ELF-1 (cell line): ENCODE results near the gene PTOV1.

Source experiments
- DNase-seq: peaks from one replicate; pipeline ENCODE4 v3.0.0-alpha.2; 2016; ENCODE audit warnings: low read depth, low spot score

Gene PTOV1

DNA sequence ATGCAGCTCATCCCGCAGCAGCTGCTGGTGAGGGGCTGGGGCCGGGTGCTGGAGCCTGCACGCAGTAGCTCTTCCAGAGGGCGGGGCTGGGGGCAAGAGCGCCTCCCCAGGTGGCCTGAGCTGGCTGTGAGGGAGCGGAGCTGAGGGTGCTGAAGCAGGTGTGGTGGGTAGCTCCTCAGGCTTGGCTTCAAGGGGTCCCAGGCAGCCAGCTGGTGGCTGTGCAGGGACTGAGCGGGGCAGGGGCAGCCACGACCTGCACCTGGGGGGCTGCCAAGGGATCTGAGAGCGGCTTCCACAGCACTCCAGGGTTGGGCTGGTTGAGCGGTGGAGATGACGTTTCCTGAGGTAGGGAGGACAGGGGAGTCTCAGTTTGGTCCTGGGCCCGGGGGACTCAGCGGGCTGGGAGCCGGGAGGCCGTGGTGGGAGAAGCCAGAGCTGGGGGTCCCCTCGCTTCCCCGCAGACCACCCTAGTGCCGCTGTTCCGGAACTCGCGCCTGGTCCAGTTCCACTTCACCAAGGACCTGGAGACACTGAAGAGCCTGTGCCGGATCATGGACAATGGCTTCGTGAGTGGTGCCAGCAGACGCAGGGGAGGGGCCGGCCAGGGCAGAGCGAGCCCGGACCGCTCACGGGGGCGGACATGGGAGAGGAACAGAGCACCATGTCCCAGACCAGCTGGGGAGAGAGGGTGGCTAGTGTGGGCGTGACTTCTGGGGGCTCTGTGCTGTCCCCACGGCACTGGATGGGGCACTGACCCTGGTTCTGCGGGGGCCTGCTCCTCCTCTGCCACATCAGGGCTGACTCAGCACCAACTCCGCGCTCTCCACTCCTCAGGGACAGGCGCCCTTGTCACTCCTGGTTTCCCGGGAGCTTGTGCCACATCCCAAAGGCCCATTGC, 7.4 kb downstream of the PTOV1 start:
- no peak for DNase-seq

DNA sequence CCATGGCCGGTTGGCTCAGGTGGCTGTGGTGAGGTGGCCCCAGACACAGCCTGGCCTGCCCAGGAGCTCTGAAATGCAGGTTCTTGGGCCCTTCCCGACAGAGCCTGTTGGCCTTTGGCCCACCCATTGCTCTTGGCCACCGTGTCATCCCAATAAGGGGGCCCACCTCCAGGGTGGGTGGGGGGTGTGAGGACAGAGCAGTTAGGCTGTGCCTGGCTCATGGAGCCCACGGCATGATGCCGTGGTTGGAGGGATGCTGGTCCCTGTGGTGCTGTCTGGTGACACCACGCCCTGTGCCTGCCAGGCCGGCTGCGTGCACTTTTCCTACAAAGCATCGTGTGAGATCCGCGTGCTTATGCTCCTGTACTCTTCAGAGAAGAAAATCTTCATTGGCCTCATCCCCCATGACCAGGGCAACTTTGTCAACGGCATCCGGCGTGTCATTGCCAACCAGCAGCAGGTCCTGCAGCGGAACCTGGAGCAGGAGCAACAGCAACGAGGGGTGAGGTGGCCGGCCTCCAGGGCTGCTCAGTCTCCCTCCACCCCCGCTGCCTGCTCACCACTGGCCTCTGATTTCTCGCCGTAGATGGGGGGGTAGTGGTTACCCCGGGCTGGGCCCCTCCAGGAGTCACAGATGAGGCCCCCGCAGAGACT, 8.8 kb downstream of the PTOV1 start:
- DNase-seq, result no peak

DNA sequence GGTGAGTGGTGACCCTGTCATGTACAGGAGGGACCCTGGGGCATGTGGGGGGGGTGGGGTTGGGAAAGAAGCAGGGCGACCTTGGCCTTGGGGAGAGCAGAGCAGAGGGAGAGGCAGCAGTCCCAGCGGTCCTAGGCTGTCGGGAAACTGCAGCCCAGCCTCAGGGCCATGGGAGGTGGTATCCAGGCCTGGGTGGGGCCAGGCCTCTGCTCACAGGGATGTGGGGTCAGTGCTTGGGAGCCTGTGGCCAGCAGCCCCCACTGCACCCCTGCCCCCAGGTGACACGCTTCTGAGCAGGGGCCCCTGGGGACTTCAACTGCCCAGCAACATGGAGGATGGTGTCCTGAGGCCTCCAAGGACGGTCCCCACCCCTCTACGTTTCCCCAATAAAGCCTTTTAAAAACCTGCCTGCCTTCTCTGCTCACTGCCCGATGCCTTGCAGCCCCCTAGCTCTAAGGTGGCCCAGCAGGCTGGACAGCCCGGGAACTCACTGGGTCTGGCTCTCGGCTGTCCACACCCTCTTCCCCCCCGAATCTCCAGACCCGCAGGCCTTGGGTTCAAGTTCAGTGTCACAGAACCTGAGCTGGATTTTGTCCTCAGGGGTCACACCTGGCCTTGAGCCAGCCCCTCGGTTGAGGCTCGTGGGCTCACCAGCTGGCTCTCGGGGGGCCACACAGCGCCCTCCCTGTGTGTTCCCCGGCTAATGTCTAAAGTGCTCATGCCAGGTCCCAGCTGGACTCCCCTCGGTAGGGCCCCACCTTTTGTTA, 9.6 kb downstream of the PTOV1 start:
- no peak for DNase-seq

DNA sequence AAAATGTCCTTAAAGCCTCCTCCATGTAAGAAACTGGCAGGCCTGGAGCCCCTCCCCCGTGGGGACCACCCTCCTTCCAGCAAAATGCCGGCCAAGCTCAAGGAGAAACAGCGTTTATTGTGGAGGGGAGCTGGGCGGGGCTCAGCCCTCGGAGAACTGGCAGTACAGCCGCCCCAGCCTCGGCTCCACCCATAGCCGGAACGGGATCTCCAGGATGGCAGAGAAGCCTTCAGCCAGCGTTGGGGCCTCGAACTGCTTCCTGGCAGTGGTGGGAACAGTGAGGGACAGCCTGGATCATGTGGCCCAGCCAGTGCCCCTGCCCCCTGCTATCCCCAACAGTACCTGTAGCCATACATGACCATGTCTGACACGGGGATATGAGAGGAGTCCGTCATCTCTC, 10.1 kb downstream of the PTOV1 start:
- peak; percentile 75 for DNase-seq

DNA sequence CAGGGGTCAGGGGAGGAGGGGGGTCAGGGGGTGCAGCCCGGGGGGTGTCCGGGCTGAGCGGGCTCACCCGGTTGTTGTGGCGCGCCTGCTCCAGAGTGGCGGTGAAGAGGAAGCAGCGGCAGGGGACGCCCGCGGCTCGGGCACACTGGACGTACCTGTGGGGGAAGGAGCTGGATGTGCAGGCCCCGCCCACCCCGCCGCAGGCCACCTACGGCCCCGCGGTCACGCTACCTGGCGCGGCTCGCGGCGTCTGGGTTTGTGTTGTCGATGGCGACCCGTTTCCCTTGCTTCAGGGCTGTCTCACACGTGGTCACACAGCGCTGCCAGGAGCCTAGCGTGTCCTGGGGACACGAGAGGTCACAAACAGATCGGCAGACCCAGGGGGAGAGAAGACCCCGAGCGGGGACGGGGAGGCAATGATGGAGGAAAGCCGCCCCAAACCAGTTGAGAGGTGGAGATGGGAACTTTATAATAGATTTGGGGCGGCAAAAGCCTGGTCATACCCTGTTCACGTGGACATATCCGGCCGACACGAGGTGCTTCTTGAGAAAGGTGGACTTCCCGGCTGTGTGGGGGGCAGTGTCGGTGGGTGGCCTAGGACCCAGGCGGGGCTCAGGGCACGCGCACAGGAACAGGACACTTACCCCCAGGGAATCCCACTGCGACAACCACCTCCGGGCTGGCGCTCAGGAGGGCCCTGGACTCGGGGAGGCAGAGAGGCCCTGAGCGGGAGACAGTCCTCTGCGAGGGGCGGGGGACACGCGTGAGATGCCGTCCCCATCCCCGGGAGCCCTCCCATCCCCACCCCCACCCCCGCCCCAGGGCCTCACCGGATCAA, 10.8 kb downstream of the PTOV1 start:
- peak; percentile 82 for DNase-seq

DNA sequence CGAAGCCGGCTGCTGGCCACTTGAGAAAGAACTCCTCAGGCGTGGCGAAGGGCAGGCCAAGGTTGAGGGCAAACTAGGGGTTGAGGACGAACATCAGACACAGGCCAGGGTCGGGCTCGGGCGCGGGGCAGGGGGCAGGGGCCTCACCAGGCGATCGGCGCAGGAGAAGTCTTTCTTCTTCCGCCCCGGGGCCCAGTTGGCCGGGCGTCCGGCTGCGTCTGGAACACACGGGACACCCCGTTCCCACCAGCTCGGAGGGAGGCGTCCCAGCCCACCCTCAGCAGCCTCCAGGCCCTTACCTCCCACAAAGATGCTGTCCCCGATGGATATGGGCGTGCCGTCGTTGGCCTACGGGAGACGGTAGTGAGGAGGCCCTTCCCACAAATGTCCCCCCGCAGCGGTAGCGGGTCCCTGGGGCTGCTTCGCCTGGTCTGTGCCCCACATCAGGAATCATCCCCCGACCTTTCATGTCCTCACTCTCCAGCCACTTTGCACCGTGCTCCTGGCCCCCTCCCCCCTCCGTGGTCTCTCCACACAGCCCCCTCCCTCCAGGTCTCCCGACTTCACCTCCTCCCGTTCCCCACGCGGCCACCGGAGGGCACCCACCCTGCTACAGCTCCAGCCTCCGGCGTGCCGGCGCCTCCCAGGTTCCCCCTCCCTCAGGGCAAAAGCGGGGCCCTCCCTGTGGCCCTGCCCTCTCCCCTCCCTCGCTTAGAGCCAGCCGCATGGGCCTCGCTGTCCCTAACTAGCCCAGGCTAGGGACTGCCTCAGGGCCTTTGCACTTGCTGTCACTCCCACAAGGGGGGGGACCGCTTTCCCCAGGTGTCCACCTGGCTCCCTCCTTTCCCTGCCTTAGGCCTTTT, 11.7 kb downstream of the PTOV1 start:
- peak; percentile 64 for DNase-seq

DNA sequence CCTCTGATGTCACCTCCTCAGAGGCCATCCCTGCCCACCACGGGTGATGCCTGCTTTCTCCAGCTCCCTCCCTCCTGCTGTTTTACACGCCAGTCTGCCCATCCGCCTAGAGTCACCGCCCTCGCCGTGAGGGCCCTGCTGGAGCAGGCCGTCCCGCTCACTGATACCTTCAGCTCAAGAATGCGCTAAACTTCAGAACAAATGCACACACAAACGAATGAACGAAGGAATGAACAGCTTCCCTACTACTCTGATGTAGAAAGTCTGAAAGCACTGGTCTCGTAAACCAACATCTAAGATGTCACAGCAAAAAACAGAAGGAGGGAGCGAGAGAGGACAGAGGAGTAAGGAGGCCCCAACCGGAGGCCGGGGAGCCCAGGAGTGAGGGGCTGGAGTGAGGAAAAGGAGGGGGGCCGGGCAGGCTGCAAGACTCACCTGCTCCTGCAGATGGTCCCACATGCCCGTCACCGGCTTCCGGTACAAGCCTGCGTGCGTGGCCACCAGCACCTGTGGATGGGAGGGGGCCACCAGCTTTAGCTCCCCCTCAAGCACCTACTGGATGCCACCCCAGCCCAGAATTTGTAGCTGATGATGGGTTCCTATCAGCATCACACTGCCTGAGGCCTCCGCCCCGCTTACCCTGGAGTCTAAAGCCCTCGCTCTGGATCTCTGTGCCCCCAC, 12.4 kb downstream of the PTOV1 start:
- DNase-seq, result no peak

DNA sequence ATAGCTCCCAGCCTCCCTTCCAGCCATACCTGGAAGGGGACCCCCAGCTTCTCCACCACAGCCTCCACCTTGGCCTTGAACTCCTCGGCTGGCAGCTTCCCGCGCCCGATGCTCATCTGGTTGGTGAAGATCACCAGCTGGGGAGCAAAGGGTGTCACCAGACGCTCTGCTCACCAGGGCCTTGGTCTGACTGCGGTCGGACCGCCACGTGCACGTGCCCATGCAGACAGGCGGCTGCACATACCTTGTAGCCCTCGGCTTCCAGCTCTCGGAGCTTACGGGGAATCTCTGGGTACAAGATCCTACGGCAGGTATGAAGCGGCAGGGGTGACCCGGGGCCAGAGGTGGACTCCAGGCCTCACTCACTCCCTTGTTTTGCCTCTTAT, 13.0 kb downstream of the PTOV1 start:
- no peak for DNase-seq

DNA sequence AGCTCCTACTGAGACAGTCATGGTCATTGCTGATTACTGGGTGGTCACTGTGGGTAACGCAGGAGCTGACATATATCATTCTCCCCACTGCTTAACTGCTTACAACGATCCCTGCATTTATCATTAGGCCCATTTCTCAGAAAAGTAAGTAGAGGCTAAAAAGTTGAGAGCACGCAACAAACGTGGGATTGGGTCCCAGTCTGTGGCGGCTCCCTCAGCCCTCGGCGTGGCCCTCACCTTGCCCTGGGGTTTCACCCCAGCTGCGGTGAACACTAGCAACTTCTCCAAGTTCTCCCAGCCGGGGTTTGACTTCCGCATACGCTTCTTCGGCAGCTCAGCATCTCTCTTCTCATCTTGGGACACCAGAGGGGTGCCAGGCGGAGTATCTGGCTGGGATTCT, 13.9 kb downstream of the PTOV1 start:
- no peak for DNase-seq

DNA sequence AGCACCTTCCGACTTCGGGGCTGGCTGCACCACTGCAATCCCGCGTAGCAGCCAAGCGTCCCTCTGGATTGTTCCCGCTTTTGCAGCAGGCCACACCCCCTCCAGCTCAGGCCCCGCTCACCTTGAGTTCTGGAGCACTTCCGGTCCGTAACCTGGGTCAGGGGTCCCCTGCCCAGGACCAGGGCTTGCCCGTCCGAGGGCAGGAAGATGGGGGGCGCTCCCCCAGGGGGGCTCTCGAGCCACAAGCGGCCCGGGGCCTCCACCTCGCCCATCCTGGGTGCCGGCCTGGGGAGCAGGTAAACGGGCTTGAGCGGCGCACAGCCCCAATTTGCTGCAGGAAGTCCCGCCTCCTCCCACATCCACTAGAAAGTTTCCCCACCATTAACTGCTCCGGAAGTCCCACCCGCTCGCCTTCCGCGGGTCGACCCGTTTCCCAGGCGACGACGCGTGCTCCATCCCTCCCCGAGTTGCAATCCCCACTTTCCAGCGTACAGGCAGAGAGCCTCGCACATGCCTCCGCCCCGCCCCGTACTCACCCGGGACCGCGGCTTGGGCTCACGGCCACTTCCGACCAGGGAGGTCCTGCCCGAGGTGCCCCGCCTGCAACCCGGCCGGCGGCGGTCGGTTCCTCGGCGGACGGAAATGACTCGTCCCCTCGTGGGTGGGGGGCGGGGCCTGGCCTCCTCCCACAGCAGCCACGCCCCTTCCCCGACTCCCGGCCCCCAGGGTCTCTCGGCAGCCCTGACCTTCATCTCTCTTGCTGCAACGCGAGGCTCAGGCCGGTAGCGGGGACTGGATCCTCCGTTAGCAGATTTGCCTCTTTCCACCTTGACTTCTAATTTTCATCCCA, 16.2 kb downstream of the PTOV1 start, which contains the start of gene PNKP:
Gene PNKP, minus strand, starts transcription at position 644 of the 850 bp plus-strand sequence. Its CDS starts 372 bp downstream, at position 272.
- peak; percentile 96 for DNase-seq

DNA sequence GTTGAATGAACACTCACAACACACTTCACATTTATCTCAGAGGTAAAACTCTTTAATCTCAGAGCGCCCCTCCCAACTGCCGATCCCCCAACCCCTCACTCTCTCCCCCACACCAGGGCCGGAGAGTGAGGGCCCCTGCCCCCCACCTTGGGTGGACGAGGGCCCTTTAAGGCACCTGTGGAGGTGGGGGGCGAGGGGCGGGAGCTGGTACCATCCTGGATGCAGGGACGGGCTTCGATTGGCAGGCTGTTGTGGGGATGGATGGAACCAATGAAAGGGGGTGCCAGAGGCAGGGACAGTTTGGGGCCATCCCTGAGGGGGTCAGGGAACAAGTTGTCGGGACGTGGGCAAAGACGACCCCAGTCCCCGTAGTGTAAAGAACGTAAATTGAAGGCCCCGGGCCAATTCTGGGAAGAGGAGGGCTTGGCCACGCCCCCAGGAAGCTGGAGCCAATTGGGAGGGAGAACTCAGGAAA, 18.1 kb downstream of the PTOV1 start:
- no peak for DNase-seq

DNA sequence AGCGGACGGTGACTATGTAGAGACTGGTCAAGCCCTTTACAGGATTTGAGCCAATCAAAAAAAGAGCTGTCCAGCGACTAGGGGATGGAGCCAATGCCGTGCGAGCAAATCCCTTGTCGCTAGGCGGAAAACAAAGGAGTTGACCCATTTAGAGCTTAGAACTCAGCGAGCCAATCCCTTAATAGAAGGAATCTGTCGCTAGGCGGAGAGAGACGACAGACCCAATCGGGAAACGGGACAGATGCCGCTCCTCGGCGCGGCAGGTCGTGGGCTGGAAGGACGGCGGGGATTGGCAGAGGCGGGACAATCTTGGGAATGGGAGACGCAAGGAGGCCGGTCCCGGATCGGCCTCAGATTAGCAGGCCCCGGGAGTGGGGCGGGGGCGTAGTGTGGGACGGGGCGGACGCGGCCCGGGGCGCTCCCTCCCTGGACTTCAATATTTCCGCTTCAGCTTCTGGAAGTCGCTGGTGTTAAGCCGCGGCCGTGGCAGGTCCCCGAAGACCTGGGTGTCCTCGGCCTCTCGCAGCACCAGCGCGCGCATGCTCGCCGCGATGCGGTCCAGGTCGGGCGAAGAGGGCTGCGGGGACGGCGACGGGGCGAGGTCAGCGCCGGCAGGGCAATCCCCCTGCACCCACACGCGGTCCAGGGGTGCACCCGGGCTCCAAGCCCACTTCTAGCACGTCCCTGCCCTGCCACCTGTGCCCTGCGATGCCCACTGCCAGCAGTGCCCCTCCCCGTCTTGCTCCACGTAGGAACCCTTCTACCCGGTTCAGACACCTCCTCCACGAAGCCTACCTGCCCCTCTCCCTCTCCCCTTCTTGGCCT, 18.7 kb downstream of the PTOV1 start:
- peak; percentile 100 for DNase-seq

DNA sequence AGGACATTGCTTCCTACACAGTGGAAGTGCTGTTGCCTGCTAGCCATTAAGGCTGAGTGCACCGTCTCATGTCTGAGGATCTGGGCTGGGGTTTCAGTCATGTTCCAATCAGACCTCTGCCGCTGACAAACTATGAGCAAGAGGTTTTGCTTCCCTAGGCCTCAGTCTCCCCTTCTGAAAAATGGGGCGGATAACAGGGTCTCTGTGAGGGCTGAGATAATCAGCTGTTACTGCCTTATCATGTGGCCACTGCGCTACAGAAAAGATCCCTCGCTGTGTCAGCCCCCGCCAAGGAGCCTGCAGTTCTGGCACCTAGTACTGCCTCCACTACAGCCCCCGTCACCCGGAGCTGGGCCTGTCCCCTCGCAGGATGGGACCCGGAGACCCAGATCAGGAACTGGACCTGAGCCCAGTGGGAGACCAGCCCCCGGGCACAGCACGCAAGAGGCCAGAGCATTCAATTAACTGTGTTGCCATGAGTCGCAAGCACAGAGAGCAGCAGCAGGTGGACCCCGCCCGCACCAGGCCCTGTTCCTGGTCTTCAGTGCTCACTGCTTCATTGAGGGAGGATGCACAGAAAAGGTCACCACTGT, 19.4 kb downstream of the PTOV1 start:
- DNase-seq, result no peak

DNA sequence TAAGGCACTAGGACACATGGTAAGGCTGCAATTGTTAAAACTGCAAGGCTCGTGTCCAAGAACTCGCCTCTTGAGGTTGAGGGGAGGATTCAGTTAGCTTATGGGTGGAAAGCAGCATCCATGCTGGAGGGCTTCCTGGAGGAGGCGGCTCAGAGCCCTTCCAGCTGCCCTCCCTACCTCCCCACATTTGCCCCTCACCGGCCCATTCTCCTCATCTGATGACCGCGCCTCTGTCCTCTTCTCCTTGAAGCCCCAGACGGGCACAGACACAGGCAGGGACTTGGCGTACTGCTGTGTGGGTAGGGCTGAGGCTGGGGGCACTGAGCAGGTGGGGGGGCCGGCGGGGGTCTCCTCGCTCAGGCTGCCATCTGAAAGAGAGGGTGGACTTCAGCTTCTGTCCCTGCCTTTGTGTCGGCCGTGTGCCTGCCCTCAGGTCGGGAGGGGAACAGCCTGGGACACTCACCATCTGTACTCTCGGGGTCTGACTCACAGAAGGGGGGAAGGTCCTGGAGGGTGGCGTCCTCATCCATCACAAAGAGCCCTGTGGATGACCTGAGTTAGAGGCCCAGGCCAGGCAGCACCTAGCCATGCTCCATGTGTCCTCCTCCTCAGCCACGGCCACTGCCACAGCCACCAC, 20.5 kb downstream of the PTOV1 start:
- DNase-seq, result no peak

DNA sequence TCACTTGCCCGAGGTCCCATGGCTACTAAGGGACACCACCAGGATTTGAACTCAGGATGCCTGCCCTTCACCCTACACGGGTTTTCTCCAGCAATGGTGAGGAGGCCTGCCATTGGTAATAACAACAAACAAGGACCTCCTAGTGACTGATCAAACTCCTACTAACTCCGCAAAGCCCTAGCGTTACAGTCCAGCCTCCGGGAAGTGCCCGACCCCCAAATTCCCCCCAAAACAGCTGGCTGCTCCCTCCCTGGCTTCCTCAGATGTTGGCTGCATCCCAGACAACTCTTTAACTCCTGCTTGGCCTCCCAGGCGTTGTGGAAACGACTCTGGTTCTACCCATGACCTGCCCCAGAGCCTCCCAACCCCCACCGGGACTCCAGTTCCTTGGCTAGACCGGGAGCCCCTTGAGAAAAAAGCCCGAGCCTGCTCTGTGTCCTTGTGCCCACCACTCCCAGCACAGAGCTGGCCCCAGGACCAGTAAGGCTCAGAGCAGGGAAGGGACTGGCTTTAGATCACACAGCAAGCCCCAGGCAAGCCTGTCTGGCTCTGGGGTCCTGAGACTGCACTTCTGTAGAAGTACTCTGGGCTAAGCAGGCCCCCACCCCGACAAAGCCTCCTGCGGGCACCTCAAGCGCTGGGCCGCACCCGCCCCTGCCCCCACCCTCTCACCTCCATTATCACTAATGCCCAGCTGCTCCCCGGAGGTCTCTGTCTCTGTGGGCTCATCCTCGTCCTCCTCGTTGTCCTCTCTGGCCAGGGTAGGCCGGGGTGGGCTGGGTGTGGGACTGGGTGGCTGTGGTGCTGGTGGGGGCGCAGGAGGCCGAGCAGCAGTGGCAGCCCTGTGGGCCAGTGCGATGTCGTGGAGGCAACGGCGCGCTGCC, 21.5 kb downstream of the PTOV1 start:
- DNase-seq, result no peak

DNA sequence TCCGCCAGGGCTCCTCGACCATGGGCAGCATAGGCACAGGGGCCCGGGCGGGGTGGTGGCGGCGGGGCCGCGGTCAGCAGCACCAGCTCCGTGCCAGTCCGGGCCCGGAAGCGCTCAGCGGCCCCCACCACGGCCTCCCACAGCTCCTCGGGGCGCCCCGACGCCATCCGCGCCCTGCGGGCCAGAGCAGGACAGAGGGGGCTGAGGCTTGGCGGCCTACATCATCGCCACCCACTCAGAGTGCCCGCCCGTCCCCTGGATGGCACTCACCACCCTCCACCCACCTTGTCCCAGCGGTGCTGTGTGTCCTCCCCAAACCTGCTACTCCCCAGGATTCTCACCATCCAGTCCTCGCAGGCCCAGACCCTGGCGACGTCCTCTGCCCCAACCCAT, 22.2 kb downstream of the PTOV1 start:
- DNase-seq, result no peak
